Glutamatergic neuron (in vitro differentiated cells): Measurements from ENCODE around the gene CDH7. TPM values are rescaled to one million over a fixed set of nuclear protein-coding genes. Genes with fewer than 3 reads are reported as not detected.

Experiments used
- DNase-seq: peaks from one replicate; pipeline ENCODE4 v3.0.0; 2022
- H3K27ac Mint-ChIP-seq: one replicate; pipeline ENCODE4 v1.8.0; 2020; ENCODE audit warnings: mild to moderate bottlenecking, mixed read lengths, inconsistent platforms; ENCODE audit not compliant: unreplicated experiment
- H3K27me3 Mint-ChIP-seq: one replicate; pipeline ENCODE4 v1.8.0; 2020; ENCODE audit warnings: mild to moderate bottlenecking, moderate library complexity, mixed read lengths, inconsistent platforms; ENCODE audit not compliant: unreplicated experiment
- H3K36me3 Mint-ChIP-seq: one replicate; pipeline ENCODE4 v1.8.0; 2020; ENCODE audit warnings: mild to moderate bottlenecking, mixed read lengths, inconsistent platforms; ENCODE audit not compliant: unreplicated experiment
- H3K4me1 Mint-ChIP-seq: one replicate; pipeline ENCODE4 v1.8.0; 2020; ENCODE audit warnings: mild to moderate bottlenecking, low read depth, mixed read lengths, inconsistent platforms; ENCODE audit not compliant: unreplicated experiment
- H3K4me3 Mint-ChIP-seq: one replicate; pipeline ENCODE4 v1.8.0; 2020; ENCODE audit warnings: mild to moderate bottlenecking, mixed read lengths, inconsistent platforms; ENCODE audit not compliant: unreplicated experiment
- H3K9me3 Mint-ChIP-seq: one replicate; pipeline ENCODE4 v1.8.0; 2020; ENCODE audit warnings: mild to moderate bottlenecking, moderate library complexity, mixed read lengths, inconsistent platforms; ENCODE audit not compliant: unreplicated experiment
- CTCF ChIP-seq: fragments of 200-600 bp; sonication (generic); IDR thresholded peaks from one replicate; pipeline ENCODE4 v1.5.0; 2021; ENCODE audit not compliant: partially characterized antibody, unreplicated experiment
- total RNA-seq: library from RNA; stranded (reverse); fragmentation: NEBNext Ultra II Directional; extraction: Animal tissue kit (Norgen Biotek cat#: 25700); gene quantifications from one replicate; pipeline ENCODE4 v1.2.1, GENCODE V29; 2021; ENCODE audit not compliant: unreplicated experiment

Gene CDH7
- total RNA-seq, 1 donor from 2014 or later = 1.6 TPM

- Mint-ChIP-seq H3K36me3 (no peaks in the 10 kb centered on the region), H3K9me3 (peaks cover 7% of the 10 kb centered on the region), H3K27ac (no peak overlapping the region), H3K27me3 (peaks cover 8% of the 10 kb centered on the region), H3K4me1 (peaks cover 15% of the 10 kb centered on the region), H3K4me3 (no peak overlapping the region)
- no peak for DNase-seq
- no peak for TF ChIP-seq CTCF
Observed at GRCh38 chr18:65755616-65756015, 4.8 kb downstream of the CDH7 start.

GRCh38 chr18:65760457-65760856 is 9.6 kb downstream of the CDH7 start:
- Mint-ChIP-seq H3K27me3 (peaks cover 2% of the 10 kb centered on the region), H3K9me3 (peaks cover 2% of the 10 kb centered on the region), H3K27ac (no peak overlapping the region), H3K4me3 (no peak overlapping the region), H3K36me3 (no peaks in the 10 kb centered on the region), H3K4me1 (peaks cover 4% of the 10 kb centered on the region)
- TF ChIP-seq CTCF = no peak
- no peak for DNase-seq

DNA sequence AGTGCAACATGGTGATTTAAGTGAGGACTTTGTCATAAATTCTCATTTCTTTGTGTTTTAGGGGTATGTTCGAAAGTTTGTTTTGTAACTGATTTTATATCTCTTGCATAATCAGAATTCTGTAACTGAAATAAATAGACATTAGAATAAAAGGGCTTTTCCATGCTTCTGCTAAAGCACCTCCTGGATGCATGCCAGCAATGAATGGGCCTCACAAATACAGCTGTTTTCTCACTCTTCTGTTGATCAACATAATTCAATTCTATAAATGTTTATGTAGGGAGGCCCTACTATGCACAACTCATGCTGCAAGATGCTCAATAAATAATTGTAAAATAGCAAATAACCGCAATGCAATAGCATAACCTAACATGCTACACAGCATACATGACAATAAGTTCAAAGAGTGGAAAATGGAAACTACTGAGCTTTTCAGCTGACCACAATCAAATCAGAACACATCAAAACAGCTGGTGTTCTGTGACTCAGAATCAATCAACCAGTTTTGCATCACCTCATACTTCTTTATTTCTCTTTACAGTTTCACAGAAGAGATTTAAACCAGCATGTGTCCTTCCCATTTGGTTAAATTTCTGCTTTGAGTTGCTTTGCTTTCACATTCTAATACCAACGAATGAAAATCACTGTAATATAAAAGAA is 11.0 kb downstream of the CDH7 start:
- Mint-ChIP-seq H3K27me3 (no peaks in the 10 kb centered on the region), H3K36me3 (no peaks in the 10 kb centered on the region), H3K27ac (peak overlapping the region; percentile 4), H3K4me1 (peaks cover 2% of the 10 kb centered on the region), H3K4me3 (no peak overlapping the region), H3K9me3 (no peaks in the 10 kb centered on the region)
- no peak for TF ChIP-seq CTCF
- DNase-seq = no peak

- H3K36me3 Mint-ChIP-seq = no peaks in the 10 kb centered on the region
- TF ChIP-seq CTCF = no peak
- DNase-seq = no peak
- no peaks in the 10 kb centered on the region for H3K27me3 Mint-ChIP-seq
- peaks cover 2% of the 10 kb centered on the region for H3K4me1 Mint-ChIP-seq
- H3K9me3 Mint-ChIP-seq = no peaks in the 10 kb centered on the region
- H3K27ac Mint-ChIP-seq = peak overlapping the region; percentile 13
- H3K4me3 Mint-ChIP-seq = no peak overlapping the region
Observed at GRCh38 chr18:65762556-65762955, 11.7 kb downstream of the CDH7 start.

GRCh38 chr18:65767406-65767805 is 16.6 kb downstream of the CDH7 start:
- no peak overlapping the region for H3K4me3 Mint-ChIP-seq
- no peaks in the 10 kb centered on the region for H3K9me3 Mint-ChIP-seq
- no peaks in the 10 kb centered on the region for H3K27me3 Mint-ChIP-seq
- TF ChIP-seq CTCF = no peak
- H3K36me3 Mint-ChIP-seq = no peaks in the 10 kb centered on the region
- H3K27ac Mint-ChIP-seq = no peak overlapping the region
- H3K4me1 Mint-ChIP-seq = peaks cover 2% of the 10 kb centered on the region
- DNase-seq = no peak
